GM21528 (cell line): Measurements from ENCODE around the gene RPS27A.
"Not testable (repeated sequence)": the region's sequence is repeated elsewhere in the genome, so short reads cannot be mapped to it uniquely, and the experiment has no call there.

Experiments used
- ATAC-seq: cut with Tn5 transposase; IDR thresholded peaks from one replicate; pipeline ENCODE4 v1.9.1; 2021; ENCODE audit warnings: mild to moderate bottlenecking, moderate library complexity; ENCODE audit not compliant: unreplicated experiment, low FRiP score

The RPS27A gene

GRCh38 chr2:55232084-55232862, at the start of gene RPS27A, which contains the start of gene CLHC1:
Gene RPS27A (plus strand): TSS chr2:55232688. CDS start chr2:55232825, 137 bp downstream.
Gene CLHC1 (minus strand): TSS chr2:55232293. CDS start chr2:55222411, 9,882 bp downstream.
- ATAC-seq: peak; percentile 84

- ATAC-seq: not testable (repeated sequence)
These were observed 45.7 kb upstream of the RPS27A start for GRCh38 chr2:55186837-55187236.

DNA sequence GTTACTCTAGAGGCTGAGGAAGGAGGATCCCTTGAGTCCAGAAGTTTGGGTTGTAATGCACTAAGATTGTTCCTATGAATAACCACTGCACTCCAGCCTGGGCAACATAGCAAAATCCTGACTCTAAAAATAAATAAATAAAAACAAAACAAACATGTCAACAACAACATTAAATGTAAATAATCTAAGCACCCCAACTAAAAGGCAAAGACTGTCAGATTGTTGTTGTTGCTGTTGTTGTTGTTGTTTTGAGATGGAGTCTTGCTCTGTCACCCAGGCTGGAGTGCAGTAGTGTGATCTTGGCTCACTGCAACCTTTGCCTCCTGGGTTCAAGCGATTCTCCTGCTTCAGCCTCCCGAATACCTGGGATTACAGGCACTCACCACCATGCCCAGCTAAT, 40.6 kb upstream of the RPS27A start:
- ATAC-seq: not testable (repeated sequence)

- no peak for ATAC-seq
These were observed 36.0 kb upstream of the RPS27A start for GRCh38 chr2:55196526-55196925.

GRCh38 chr2:55200416-55200815, 32.1 kb upstream of the RPS27A start:
- no peak for ATAC-seq

GRCh38 chr2:55204536-55204935, 28.0 kb upstream of the RPS27A start:
- ATAC-seq: no peak

GRCh38 chr2:55204950-55205349, 27.5 kb upstream of the RPS27A start:
- ATAC-seq: no peak

DNA sequence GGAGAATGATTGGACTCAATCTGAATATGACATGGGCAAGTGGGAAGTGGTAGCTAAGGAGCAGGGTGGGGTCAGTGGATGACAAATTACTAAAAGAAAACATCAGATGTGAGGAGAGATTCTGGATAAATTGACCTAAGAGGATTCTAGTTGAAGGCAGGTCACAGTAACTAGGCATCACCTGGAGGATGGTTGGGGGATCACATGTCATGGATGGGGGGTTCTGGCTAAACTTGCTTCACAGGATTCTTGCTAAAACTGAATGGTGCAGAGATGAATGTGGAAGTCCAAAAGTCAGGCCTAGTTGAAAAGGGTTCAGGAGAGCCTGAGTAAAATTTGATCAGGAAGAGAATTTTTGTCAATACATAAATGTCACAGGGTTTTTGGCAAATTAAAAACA, 18.7 kb upstream of the RPS27A start:
- no peak for ATAC-seq

- no peak for ATAC-seq
These were observed 8.3 kb upstream of the RPS27A start for GRCh38 chr2:55223958-55224760.

- ATAC-seq: no peak
These were observed 7.7 kb upstream of the RPS27A start for GRCh38 chr2:55224761-55225261.

GRCh38 chr2:55225481-55226020, 6.9 kb upstream of the RPS27A start:
- ATAC-seq: no peak

- ATAC-seq: not testable (repeated sequence)
These were observed 4.9 kb upstream of the RPS27A start for GRCh38 chr2:55227437-55228225.

DNA sequence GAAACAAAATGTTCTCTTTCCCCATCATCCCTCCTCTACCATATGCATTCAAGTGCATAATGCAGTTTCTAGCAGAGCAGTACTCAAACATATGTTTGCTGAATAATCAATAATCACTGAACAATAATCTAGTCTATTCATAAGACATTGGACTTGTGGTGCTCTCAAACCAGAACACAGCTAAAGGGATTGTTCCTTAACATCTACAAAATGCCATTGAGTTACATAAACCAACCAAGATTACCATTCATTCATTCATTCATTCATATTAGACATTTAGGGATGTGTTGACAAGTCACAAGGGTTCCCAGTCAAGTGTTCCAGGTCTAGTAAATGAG, 4.3 kb upstream of the RPS27A start:
- no peak for ATAC-seq

GRCh38 chr2:55229221-55229620, 3.3 kb upstream of the RPS27A start:
- ATAC-seq: no peak

GRCh38 chr2:55230551-55230950, 1.9 kb upstream of the RPS27A start:
- ATAC-seq: no peak

- ATAC-seq: no peak
These were observed 873 bp upstream of the RPS27A start for GRCh38 chr2:55231546-55232083.

GRCh38 chr2:55232863-55233657, 572 bp downstream of the RPS27A start:
- ATAC-seq: peak; percentile 36

DNA sequence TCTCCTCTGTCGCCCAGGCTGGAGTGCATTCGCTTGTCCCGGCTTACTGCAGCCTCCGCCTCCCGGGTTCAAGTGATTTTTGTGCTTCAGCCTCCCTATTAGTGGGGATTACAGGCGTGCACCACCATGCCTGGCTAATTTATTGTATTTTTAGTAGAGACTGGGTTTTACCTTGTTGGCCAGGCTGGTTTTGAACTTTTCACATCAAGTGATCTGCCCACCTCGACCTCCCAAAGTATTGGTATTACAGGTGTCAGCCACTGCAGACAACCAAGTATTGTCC, 1.1 kb downstream of the RPS27A start:
- no peak for ATAC-seq

GRCh38 chr2:55235724-55236538, 3.4 kb downstream of the RPS27A start:
- ATAC-seq: no peak
